DOHH2 (cell line): ENCODE results near the gene TMA7.

ENCODE experiments used
- H3F3A ChIP-seq: fragments of 200-600 bp; sonication (generic), shearing (Covaris generic); 2 replicates; pipeline ENCODE4 v1.6.0; 2016; ENCODE audit warnings: antibody characterized with exemption, mild to moderate bottlenecking; ENCODE audit not compliant: control insufficient read depth, insufficient read depth
- H3K27ac ChIP-seq: fragments of 200-600 bp; sonication (generic); 2 replicates; pipeline ENCODE4 v1.5.1; 2014; ENCODE audit warnings: low read depth, mild to moderate bottlenecking, low read length, moderate library complexity
- H3K27me3 ChIP-seq: fragments of 200-600 bp; sonication (generic); 2 replicates; pipeline ENCODE4 v1.6.1; 2014; ENCODE audit warnings: mild to moderate bottlenecking, low read length, mixed read lengths; ENCODE audit not compliant: control insufficient read depth
- H3K36me3 ChIP-seq: fragments of 200-600 bp; sonication (generic); 2 replicates; pipeline ENCODE4 v1.6.1; 2014; ENCODE audit warnings: mild to moderate bottlenecking, low read length, moderate library complexity, mixed read lengths; ENCODE audit not compliant: control insufficient read depth
- H3K4me1 ChIP-seq: fragments of 200-600 bp; sonication (generic); 2 replicates; pipeline ENCODE4 v1.6.1; 2014; ENCODE audit warnings: mild to moderate bottlenecking, low read length, mixed read lengths; ENCODE audit not compliant: control insufficient read depth
- H3K4me2 ChIP-seq: fragments of 200-600 bp; sonication (generic); 2 replicates; pipeline ENCODE4 v1.6.0; 2014; ENCODE audit warnings: mild to moderate bottlenecking, low read length, moderate library complexity
- H3K4me3 ChIP-seq: fragments of 200-600 bp; sonication (generic); 2 replicates; pipeline ENCODE4 v1.5.1; 2014; ENCODE audit warnings: mild to moderate bottlenecking, low read length, mixed read lengths
- H3K79me2 ChIP-seq: fragments of 200-600 bp; sonication (generic); 2 replicates; pipeline ENCODE4 v1.6.1; 2014; ENCODE audit warnings: mild to moderate bottlenecking, low read length, mixed read lengths; ENCODE audit not compliant: control insufficient read depth
- H3K9me2 ChIP-seq: fragments of 200-600 bp; sonication (generic); replicated peaks from 2 replicates; pipeline ENCODE4 v1.6.1; 2014; ENCODE audit warnings: mild to moderate bottlenecking, low read length, mixed read lengths; ENCODE audit not compliant: control insufficient read depth
- H3K9me3 ChIP-seq: fragments of 200-600 bp; sonication (generic); 2 replicates; pipeline ENCODE4 v1.6.1; 2014; ENCODE audit warnings: antibody characterized with exemption, low read length, mixed read lengths; ENCODE audit not compliant: control insufficient read depth, insufficient read depth
- H4K20me1 ChIP-seq: fragments of 200-600 bp; sonication (generic); 2 replicates; pipeline ENCODE4 v1.6.0; 2014; ENCODE audit warnings: low read depth, mild to moderate bottlenecking, antibody characterized with exemption, low read length, moderate library complexity; ENCODE audit not compliant: control insufficient read depth, insufficient read depth
- EZH2phosphoT487 ChIP-seq: fragments of 200-600 bp; sonication (generic); IDR thresholded peaks from 2 replicates; pipeline ENCODE4 v1.6.1; 2017; ENCODE audit warnings: borderline replicate concordance, mild to moderate bottlenecking, antibody characterized with exemption, low read length, moderate library complexity, mixed read lengths
- TF ChIP-seq, protein P1 (sequence below): fragments of 200-600 bp; sonication (generic); IDR thresholded peaks from one replicate; pipeline ENCODE4 v1.5.1; 2014; ENCODE audit warnings: antibody characterized with exemption, mild to moderate bottlenecking, low read depth, low read length; ENCODE audit not compliant: poor library complexity, severe bottlenecking

The TMA7 gene

DNA sequence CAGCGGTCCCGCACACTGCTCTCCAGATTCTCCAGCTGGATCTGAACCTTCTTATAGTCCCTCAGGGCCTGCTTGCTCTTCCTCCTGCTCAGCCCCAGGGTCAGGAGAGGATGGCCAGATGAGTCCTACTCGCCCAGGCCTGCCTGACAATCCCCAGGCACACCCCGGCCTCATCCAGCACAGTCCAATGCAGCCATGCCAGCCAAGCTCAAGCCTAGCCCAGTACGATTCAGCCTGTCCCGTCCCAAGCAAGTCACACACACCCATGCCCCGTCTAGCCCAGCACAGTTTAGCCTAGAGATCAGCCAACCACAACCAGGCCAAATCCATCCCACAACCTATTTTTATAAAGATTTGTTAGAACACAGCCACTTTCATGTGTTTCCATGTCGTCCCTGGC is 27.0 kb upstream of the TMA7 start:
- no peaks in the 10 kb centered on the region for H3K9me2 ChIP-seq
- TF ChIP-seq, protein P1, sequence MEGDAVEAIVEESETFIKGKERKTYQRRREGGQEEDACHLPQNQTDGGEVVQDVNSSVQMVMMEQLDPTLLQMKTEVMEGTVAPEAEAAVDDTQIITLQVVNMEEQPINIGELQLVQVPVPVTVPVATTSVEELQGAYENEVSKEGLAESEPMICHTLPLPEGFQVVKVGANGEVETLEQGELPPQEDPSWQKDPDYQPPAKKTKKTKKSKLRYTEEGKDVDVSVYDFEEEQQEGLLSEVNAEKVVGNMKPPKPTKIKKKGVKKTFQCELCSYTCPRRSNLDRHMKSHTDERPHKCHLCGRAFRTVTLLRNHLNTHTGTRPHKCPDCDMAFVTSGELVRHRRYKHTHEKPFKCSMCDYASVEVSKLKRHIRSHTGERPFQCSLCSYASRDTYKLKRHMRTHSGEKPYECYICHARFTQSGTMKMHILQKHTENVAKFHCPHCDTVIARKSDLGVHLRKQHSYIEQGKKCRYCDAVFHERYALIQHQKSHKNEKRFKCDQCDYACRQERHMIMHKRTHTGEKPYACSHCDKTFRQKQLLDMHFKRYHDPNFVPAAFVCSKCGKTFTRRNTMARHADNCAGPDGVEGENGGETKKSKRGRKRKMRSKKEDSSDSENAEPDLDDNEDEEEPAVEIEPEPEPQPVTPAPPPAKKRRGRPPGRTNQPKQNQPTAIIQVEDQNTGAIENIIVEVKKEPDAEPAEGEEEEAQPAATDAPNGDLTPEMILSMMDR, result no peak
- TF ChIP-seq EZH2phosphoT487, result no peak
- no peaks in the 10 kb centered on the region for H3K36me3 ChIP-seq

GRCh38 chr3:48413611-48414010 is 26.4 kb upstream of the TMA7 start:
- Histone ChIP-seq H3K27me3 (no peaks in the 10 kb centered on the region), H3K9me2 (no peaks in the 10 kb centered on the region), H3K4me1 (no peaks in the 10 kb centered on the region), H3K36me3 (no peaks in the 10 kb centered on the region), H3K4me2 (no peak overlapping the region), H4K20me1 (no peaks in the 10 kb centered on the region), H3K9me3 (no peaks in the 10 kb centered on the region), H3K27ac (no peak overlapping the region), H3K79me2 (no peaks in the 10 kb centered on the region), H3K4me3 (no peak overlapping the region), H3F3A (no peaks in the 10 kb centered on the region)
- TF ChIP-seq, protein P1, result no peak
- no peak for TF ChIP-seq EZH2phosphoT487

More for the DNA sequence above, 27.0 kb upstream of the TMA7 start:
- H3K27ac ChIP-seq, result no peak overlapping the region
- no peaks in the 10 kb centered on the region for H3K79me2 ChIP-seq
- H3K9me3 ChIP-seq, result no peaks in the 10 kb centered on the region
- H3K4me3 ChIP-seq, result no peak overlapping the region
- no peaks in the 10 kb centered on the region for H3F3A ChIP-seq
- H3K27me3 ChIP-seq, result no peaks in the 10 kb centered on the region
- no peaks in the 10 kb centered on the region for H4K20me1 ChIP-seq
- no peaks in the 10 kb centered on the region for H3K4me1 ChIP-seq
- no peak overlapping the region for H3K4me2 ChIP-seq

DNA sequence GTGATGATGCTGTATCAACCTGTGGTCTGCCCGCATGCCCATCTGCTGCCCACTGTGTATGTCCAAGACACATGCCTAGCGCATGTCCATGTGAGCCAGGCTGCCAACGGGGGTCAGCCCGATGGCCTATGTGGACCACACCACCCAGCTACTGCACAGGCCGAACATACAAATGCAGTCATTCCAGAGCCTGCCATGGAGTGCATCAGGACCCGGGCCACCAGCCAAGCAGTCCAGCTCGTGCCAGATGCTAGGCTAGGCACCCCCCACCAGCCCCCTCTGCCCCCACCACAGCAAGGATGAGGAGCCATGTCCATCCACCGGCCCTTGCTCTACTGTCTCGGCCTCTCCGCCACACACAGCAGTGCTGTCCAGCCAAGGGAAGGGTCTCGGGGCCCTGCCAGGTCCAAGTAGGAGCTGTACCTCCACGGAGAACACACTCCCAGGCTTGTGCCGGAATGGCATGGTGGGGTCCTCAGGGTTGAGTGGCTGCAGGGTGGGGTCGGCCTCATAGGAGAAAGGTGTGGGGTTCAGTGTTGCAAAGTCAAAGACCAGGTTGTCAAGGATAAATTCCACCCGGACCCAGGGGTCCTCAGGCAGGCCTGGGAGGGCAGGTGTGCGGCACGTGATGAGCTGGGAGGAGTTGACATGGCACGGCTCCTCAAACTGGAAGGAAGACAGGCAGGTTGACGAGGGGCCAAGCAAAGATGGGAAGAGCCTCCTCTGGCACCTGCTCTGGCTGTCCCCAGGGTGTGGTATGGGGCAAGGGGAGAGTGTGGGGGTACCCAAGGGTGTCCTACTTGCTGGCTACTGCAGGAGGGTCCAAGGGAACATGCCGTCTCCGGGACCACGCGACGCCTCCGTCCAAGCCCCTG is 25.4 kb upstream of the TMA7 start:
- H3K79me2 ChIP-seq, result no peaks in the 10 kb centered on the region
- no peaks in the 10 kb centered on the region for H3K36me3 ChIP-seq
- no peaks in the 10 kb centered on the region for H3K9me2 ChIP-seq
- no peaks in the 10 kb centered on the region for H3F3A ChIP-seq
- H3K4me3 ChIP-seq, result no peak overlapping the region
- no peak overlapping the region for H3K4me2 ChIP-seq
- no peak overlapping the region for H3K27ac ChIP-seq
- no peaks in the 10 kb centered on the region for H3K4me1 ChIP-seq
- H3K27me3 ChIP-seq, result no peaks in the 10 kb centered on the region
- TF ChIP-seq, protein P1, result no peak
- TF ChIP-seq EZH2phosphoT487, result no peak
- no peaks in the 10 kb centered on the region for H4K20me1 ChIP-seq
- no peaks in the 10 kb centered on the region for H3K9me3 ChIP-seq
